H1 (cell line): ENCODE results near the gene HOXC5.

ENCODE experiments used
- ZNF274 ChIP-seq: IDR thresholded peaks from 2 replicates; pipeline ENCODE4 v1.7.0; 2012; ENCODE audit warnings: low read length, borderline replicate concordance; ENCODE audit errors: extremely low read depth
- TF ChIP-seq, protein P1 (sequence below): IDR thresholded peaks from 2 replicates; pipeline ENCODE4 v1.6.1; 2011; ENCODE audit warnings: low read length, improper control_type of control experiment

GRCh38 chr12:54026640-54027441 lies 6.0 kb upstream of the HOXC5 start:
- TF ChIP-seq, protein P1, sequence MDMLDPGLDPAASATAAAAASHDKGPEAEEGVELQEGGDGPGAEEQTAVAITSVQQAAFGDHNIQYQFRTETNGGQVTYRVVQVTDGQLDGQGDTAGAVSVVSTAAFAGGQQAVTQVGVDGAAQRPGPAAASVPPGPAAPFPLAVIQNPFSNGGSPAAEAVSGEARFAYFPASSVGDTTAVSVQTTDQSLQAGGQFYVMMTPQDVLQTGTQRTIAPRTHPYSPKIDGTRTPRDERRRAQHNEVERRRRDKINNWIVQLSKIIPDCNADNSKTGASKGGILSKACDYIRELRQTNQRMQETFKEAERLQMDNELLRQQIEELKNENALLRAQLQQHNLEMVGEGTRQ = no peak
- TF ChIP-seq ZNF274 = no peak
